ENCODE data around the gene SLIT3. TPM values are rescaled to one million over a fixed set of nuclear protein-coding genes. Genes with fewer than 3 reads are reported as not detected.

The SLIT3 gene
- total RNA-seq, 4 donors from 2014 or later = 28.4 to 77.2 (median 63.8) TPM

DNA sequence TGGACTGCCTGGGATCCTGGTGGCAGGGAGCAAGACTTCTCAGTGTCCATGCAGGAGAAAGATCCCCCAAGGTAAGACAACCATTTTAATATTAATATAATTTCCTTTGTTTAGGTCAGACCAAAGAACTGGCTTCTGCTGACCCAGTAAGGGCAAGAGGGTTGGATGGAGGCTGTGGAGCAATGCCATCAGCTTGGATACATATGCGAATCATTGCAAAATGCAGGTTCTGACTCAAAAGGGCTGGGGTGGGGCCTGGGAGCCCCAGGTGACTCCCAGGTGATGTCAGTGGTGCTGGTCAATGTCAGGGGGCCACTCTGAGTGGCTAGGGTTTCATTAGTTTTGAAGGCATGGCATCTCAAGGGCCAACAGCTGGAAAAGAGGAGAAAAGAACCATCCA lies 632.9 kb downstream of the SLIT3 start:
- peaks cover 6 to 15% of the 10 kb centered on the region in 2 donors for H3K36me3 ChIP-seq

GRCh38 chr5:168667301-168667840 lies 633.6 kb downstream of the SLIT3 start:
- Histone ChIP-seq H3K9me3 (no peaks in the 10 kb centered on the region), H3K36me3 (peaks cover 6 to 15% of the 10 kb centered on the region in 2 donors), H3K27ac (no peak overlapping the region), H3K4me3 (replicated peaks in 1 of 3) (no peak overlapping the region), H3K27me3 (no peaks in the 10 kb centered on the region), H3K4me1 (no peaks in the 10 kb centered on the region)
- WGBS, 2 donors = 90 to 91% methylated on average over 4 of the region's 4 CpGs
- TF ChIP-seq, protein P1, sequence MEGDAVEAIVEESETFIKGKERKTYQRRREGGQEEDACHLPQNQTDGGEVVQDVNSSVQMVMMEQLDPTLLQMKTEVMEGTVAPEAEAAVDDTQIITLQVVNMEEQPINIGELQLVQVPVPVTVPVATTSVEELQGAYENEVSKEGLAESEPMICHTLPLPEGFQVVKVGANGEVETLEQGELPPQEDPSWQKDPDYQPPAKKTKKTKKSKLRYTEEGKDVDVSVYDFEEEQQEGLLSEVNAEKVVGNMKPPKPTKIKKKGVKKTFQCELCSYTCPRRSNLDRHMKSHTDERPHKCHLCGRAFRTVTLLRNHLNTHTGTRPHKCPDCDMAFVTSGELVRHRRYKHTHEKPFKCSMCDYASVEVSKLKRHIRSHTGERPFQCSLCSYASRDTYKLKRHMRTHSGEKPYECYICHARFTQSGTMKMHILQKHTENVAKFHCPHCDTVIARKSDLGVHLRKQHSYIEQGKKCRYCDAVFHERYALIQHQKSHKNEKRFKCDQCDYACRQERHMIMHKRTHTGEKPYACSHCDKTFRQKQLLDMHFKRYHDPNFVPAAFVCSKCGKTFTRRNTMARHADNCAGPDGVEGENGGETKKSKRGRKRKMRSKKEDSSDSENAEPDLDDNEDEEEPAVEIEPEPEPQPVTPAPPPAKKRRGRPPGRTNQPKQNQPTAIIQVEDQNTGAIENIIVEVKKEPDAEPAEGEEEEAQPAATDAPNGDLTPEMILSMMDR (IDR thresholded peaks at IDR 0.05) = no peak
- TF ChIP-seq POLR2A (IDR thresholded peaks at IDR 0.05) = no peak
- DNase-seq = no peak
- intact Hi-C loops (cut with DNase I) = no loop called here

More for the DNA sequence above, 632.9 kb downstream of the SLIT3 start:
- TF ChIP-seq POLR2A (IDR thresholded peaks at IDR 0.05) = no peak
- intact Hi-C loops (cut with DNase I) = no loop called here
- 82 to 100% methylated on average over 1 of the region's 1 CpG for whole genome bisulfite sequencing, 2 donors
- H3K27ac ChIP-seq = no peak overlapping the region
- no peak for DNase-seq
- H3K9me3 ChIP-seq = no peaks in the 10 kb centered on the region
- no peaks in the 10 kb centered on the region for H3K27me3 ChIP-seq
- H3K4me3 ChIP-seq (replicated peaks in 1 of 3) = no peak overlapping the region
- H3K4me1 ChIP-seq = no peaks in the 10 kb centered on the region

GRCh38 chr5:168666356-168666755 lies 634.6 kb downstream of the SLIT3 start:
- TF ChIP-seq POLR2A (IDR thresholded peaks at IDR 0.05) = no peak
- TF ChIP-seq, protein P1 (IDR thresholded peaks at IDR 0.05) = no peak
- Histone ChIP-seq H3K4me3 (replicated peaks in 1 of 3) (no peak overlapping the region), H3K4me1 (no peaks in the 10 kb centered on the region), H3K36me3 (peaks cover 6 to 15% of the 10 kb centered on the region in 2 donors), H3K27me3 (no peaks in the 10 kb centered on the region), H3K27ac (no peak overlapping the region), H3K9me3 (no peaks in the 10 kb centered on the region)
- WGBS, 2 donors = 90 to 97% methylated on average over 17 of the region's 17 CpGs
- DNase-seq = no peak
- intact Hi-C loops (cut with DNase I) = no loop called here

GRCh38 chr5:168663276-168664004 lies 637.5 kb downstream of the SLIT3 start:
- DNase-seq = no peak
- Histone ChIP-seq H3K4me1 (no peaks in the 10 kb centered on the region), H3K36me3 (peaks cover 0 to 4% of the 10 kb centered on the region in 2 donors), H3K27ac (no peak overlapping the region), H3K4me3 (replicated peaks in 1 of 3) (no peak overlapping the region), H3K27me3 (no peaks in the 10 kb centered on the region), H3K9me3 (no peaks in the 10 kb centered on the region)
- WGBS, 2 donors = 93 to 95% methylated on average over 1 of the region's 1 CpG
- intact Hi-C loops (cut with DNase I) = no loop called here
- no peak for TF ChIP-seq POLR2A (IDR thresholded peaks at IDR 0.05)
- TF ChIP-seq, protein P1 (IDR thresholded peaks at IDR 0.05) = no peak

DNA sequence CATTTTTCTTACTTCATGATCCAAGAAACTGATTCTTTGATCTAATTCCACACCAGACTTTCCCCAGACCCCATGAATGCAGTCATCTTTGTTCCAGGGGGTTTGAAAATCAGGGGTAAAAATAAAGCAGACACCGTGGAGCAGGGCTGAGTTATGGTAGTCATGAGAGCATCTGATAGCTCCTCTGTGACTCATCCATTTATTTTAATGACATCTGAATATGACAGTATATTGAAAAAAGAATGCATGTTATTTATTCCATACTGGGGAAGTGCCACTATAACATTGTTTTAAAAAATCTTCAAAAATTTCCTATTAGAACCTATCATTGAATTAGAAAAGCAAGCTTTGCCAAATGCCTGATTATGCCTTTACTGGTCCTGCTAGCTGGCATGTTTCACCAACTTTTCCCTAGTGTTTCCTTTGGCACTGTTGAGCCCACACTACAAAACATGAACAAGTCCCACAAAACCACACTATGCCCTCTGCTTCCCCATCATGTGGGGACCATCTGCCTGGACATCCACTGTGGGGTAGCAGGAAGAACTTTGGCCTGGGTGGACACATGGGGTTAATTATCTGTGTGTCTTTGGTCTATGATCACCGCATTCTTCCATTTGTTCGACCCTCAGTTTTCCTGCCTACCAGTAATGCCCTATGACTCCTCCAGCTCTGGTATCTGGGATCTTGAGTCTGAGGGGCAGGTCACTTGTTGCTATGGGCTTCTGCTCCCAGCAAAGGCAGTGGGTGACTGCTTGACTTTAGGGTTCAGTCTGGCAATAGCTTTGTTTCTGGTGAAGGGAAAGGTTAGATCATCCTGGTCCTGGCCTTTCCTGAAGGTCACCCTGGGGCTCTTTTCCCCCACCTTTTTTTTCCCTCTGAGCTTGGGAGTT lies 639.1 kb downstream of the SLIT3 start:
- TF ChIP-seq, protein P1 (IDR thresholded peaks at IDR 0.05) = no peak
- TF ChIP-seq POLR2A (IDR thresholded peaks at IDR 0.05) = no peak
- Histone ChIP-seq H3K4me3 (replicated peaks in 1 of 3) (no peak overlapping the region), H3K36me3 (peaks cover 0 to 4% of the 10 kb centered on the region in 2 donors), H3K4me1 (no peaks in the 10 kb centered on the region), H3K27me3 (no peaks in the 10 kb centered on the region), H3K9me3 (no peaks in the 10 kb centered on the region), H3K27ac (no peak overlapping the region)
- WGBS, 2 donors = 65 to 89% methylated on average over 3 of the region's 3 CpGs
- DNase-seq = no peak
- intact Hi-C loops (cut with DNase I) = no loop called here
